ENCODE results near the gene CEP164.

- TF ChIP-seq CTCF (conservative IDR thresholded peaks at IDR 0.05) (no peak), EZH2 (IDR thresholded peaks at IDR 0.05; ENCODE audit: low read depth) (no peak)
These were observed 128.5 kb downstream of the CEP164 start for GRCh38 chr11:117456027-117456720.
